Measurements from ENCODE around the gene PLCB3. TPM values are rescaled to one million over a fixed set of nuclear protein-coding genes. Genes with fewer than 3 reads are reported as not detected.

PLCB3 gene
- total and polyA plus RNA-seq, 2 donors (not counting 1 experiment from before 2014, with no cell fraction given) = 17.2 to 37.2 TPM

GRCh38 chr11:64317325-64317960 is 66.1 kb downstream of the PLCB3 start, which contains the start of gene TRMT112:
TRMT112 (minus strand) TSS chr11:64317559; CDS start chr11:64317526, 33 bp downstream.
- Histone ChIP-seq H3K27me3 (ENCODE audit: control insufficient read depth, insufficient read depth, low read length) (no peaks in the 10 kb centered on the region), H3K4me3 (replicated peaks in 1 of 4; ENCODE audit: control extremely low read depth in 1 of 4, insufficient read depth in 1 of 4, low read depth in 3 of 4, low read length in 4 of 4) (peak within 1 kb of the TSS; percentile 73 to 97 (median 76)), H3K27ac (ENCODE audit: insufficient read depth, low read length) (peak within 1 kb of the TSS; percentile 97), H3K4me1 (ENCODE audit: control insufficient read depth, extremely low read depth, insufficient read depth, low read length) (no peaks in the 10 kb centered on the region), H3K4me2 (ENCODE audit: extremely low read depth, insufficient read depth, low read length) (peak within 1 kb of the TSS; percentile 93), H2AFZ (ENCODE audit: low read length) (peak within 1 kb of the TSS; percentile 51), H3K9me3 (ENCODE audit: control insufficient read depth, insufficient read depth, low read depth, low read length) (no peaks in the 10 kb centered on the region), H3K36me3 (ENCODE audit: control insufficient read depth, insufficient read depth, low read length) (peaks cover 14% of the 10 kb centered on the region), H4K20me1 (ENCODE audit: control insufficient read depth, extremely low read depth, insufficient read depth, low read length) (no peaks in the 10 kb centered on the region), H3K9ac (ENCODE audit: insufficient read depth, low read length) (peak within 1 kb of the TSS; percentile 92), H3K79me2 (ENCODE audit: control insufficient read depth, insufficient read depth, low read length) (peaks cover 13% of the 10 kb centered on the region)
- DNase-seq (ENCODE audit: low read depth in 2 of 2) = peak; percentile 97 to 99
- TF ChIP-seq EZH2 (IDR thresholded peaks at IDR 0.05; ENCODE audit: low read length, missing control alignments) = no peak
- TF ChIP-seq, protein P1, sequence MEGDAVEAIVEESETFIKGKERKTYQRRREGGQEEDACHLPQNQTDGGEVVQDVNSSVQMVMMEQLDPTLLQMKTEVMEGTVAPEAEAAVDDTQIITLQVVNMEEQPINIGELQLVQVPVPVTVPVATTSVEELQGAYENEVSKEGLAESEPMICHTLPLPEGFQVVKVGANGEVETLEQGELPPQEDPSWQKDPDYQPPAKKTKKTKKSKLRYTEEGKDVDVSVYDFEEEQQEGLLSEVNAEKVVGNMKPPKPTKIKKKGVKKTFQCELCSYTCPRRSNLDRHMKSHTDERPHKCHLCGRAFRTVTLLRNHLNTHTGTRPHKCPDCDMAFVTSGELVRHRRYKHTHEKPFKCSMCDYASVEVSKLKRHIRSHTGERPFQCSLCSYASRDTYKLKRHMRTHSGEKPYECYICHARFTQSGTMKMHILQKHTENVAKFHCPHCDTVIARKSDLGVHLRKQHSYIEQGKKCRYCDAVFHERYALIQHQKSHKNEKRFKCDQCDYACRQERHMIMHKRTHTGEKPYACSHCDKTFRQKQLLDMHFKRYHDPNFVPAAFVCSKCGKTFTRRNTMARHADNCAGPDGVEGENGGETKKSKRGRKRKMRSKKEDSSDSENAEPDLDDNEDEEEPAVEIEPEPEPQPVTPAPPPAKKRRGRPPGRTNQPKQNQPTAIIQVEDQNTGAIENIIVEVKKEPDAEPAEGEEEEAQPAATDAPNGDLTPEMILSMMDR (conservative IDR thresholded peaks at IDR 0.05 in 1 of 2, IDR thresholded peaks at IDR 0.05 in 1 of 2; ENCODE audit: low read depth in 1 of 2, low read length in 2 of 2) = no peak

DNA sequence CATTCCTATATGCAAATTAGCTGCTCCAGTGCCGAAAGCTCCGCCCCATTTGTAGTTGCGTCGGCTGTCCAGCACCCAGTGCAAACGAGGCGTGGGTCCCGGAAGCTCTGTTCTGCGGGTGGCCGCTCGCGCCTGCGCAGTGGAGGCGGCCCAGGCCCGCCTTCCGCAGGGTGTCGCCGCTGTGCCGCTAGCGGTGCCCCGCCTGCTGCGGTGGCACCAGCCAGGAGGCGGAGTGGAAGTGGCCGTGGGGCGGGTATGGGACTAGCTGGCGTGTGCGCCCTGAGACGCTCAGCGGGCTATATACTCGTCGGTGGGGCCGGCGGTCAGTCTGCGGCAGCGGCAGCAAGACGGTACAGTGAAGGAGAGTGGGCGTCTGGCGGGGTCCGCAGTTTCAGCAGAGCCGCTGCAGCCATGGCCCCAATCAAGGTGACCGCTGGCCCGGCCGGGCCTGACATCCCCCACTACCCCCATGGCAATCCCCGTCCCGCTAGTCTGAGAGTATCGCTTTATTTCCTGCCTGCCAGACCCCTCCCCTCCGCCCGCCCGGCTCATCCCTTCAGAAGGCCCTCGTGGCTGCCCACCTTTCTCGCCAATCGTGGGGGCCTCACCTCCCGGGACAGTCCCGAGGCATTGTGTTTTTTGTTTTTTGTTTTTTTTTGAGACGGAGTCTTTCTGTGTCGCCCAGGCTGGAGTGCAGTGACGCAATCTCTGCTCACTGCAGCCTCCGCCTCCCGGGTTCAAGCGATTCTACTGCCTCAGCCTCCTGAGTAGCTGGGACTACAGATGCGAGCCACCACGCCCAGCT is 66.8 kb downstream of the PLCB3 start, which contains the start of gene PRDX5:
TSS of gene PRDX5 (plus strand) at position 161 of the 805 bp plus-strand sequence. CDS start at position 256, 95 bp downstream.
- Histone ChIP-seq H3K4me3 (replicated peaks in 1 of 4; ENCODE audit: control extremely low read depth in 1 of 4, insufficient read depth in 1 of 4, low read depth in 3 of 4, low read length in 4 of 4) (peak within 1 kb of the TSS; percentile 73 to 97 (median 76)), H3K9ac (ENCODE audit: insufficient read depth, low read length) (peak within 1 kb of the TSS; percentile 92), H4K20me1 (ENCODE audit: control insufficient read depth, extremely low read depth, insufficient read depth, low read length) (no peaks in the 10 kb centered on the region), H3K9me3 (ENCODE audit: control insufficient read depth, insufficient read depth, low read depth, low read length) (no peaks in the 10 kb centered on the region), H3K79me2 (ENCODE audit: control insufficient read depth, insufficient read depth, low read length) (peaks cover 13% of the 10 kb centered on the region), H3K27me3 (ENCODE audit: control insufficient read depth, insufficient read depth, low read length) (no peaks in the 10 kb centered on the region), H3K36me3 (ENCODE audit: control insufficient read depth, insufficient read depth, low read length) (peaks cover 14% of the 10 kb centered on the region), H3K4me1 (ENCODE audit: control insufficient read depth, extremely low read depth, insufficient read depth, low read length) (no peaks in the 10 kb centered on the region), H3K4me2 (ENCODE audit: extremely low read depth, insufficient read depth, low read length) (peak within 1 kb of the TSS; percentile 93), H2AFZ (ENCODE audit: low read length) (peak within 1 kb of the TSS; percentile 51), H3K27ac (ENCODE audit: insufficient read depth, low read length) (peak within 1 kb of the TSS; percentile 97)
- peak; percentile 92 to 96 for DNase-seq (ENCODE audit: low read depth in 2 of 2)
- TF ChIP-seq, protein P1 (conservative IDR thresholded peaks at IDR 0.05 in 1 of 2, IDR thresholded peaks at IDR 0.05 in 1 of 2; ENCODE audit: low read depth in 1 of 2, low read length in 2 of 2) = no peak
- no peak for TF ChIP-seq EZH2 (IDR thresholded peaks at IDR 0.05; ENCODE audit: low read length, missing control alignments)

Other genes with a start within 250 kb of the PLCB3 start
- 0.17 and 0.26 TPM in 2 replicates for gene FLRT1, start 215.6 kb upstream of the PLCB3 start, total RNA-seq
- 0.01 and 0.02 TPM in 2 replicates for gene FLRT1, start 215.6 kb upstream of the PLCB3 start, polyA plus RNA-seq
- 24.8 and 28.2 TPM in 2 replicates for gene MACROD1, start 85.4 kb upstream of the PLCB3 start, total RNA-seq
- gene MACROD1, start 85.4 kb upstream of the PLCB3 start, polyA plus RNA-seq = 6.0 and 8.8 TPM in 2 replicates
- gene STIP1, start 65.4 kb upstream of the PLCB3 start, total RNA-seq = 96.3 and 98.8 TPM in 2 replicates
- 147 and 198 TPM in 2 replicates for gene STIP1, start 65.4 kb upstream of the PLCB3 start, polyA plus RNA-seq
- gene FERMT3, start 44.8 kb upstream of the PLCB3 start, total RNA-seq = 1.0 and 3.6 TPM in 2 replicates
- 1.2 and 1.9 TPM in 2 replicates for gene FERMT3, start 44.8 kb upstream of the PLCB3 start, polyA plus RNA-seq
- gene TRPT1, start 25.3 kb upstream of the PLCB3 start, total RNA-seq = 32.9 and 41.5 TPM in 2 replicates
- gene TRPT1, start 25.3 kb upstream of the PLCB3 start, polyA plus RNA-seq = 20.5 and 25.7 TPM in 2 replicates
- 47.8 and 71.5 TPM in 2 replicates for gene NUDT22, start 25.3 kb upstream of the PLCB3 start, total RNA-seq
- gene NUDT22, start 25.3 kb upstream of the PLCB3 start, polyA plus RNA-seq = 17.7 and 18.5 TPM in 2 replicates
- 12.6 TPM in 2 replicates for gene DNAJC4, start 21.0 kb upstream of the PLCB3 start, total RNA-seq
- 11.2 and 12.6 TPM in 2 replicates for gene DNAJC4, start 21.0 kb upstream of the PLCB3 start, polyA plus RNA-seq
- 24.4 and 27.9 TPM in 2 replicates for gene VEGFB, start 16.9 kb upstream of the PLCB3 start, total RNA-seq
- gene VEGFB, start 16.9 kb upstream of the PLCB3 start, polyA plus RNA-seq = 21.2 and 25.3 TPM in 2 replicates
- 60.9 and 62.9 TPM in 2 replicates for gene FKBP2, start 10.4 kb upstream of the PLCB3 start, total RNA-seq
- gene FKBP2, start 10.4 kb upstream of the PLCB3 start, polyA plus RNA-seq = 34.7 and 41.4 TPM in 2 replicates
- gene PPP1R14B, start 4.6 kb upstream of the PLCB3 start, total RNA-seq = 121 and 122 TPM in 2 replicates
- gene PPP1R14B, start 4.6 kb upstream of the PLCB3 start, polyA plus RNA-seq = 107 and 199 TPM in 2 replicates
- gene BAD, start 33.1 kb downstream of the PLCB3 start, total RNA-seq = 68.6 and 79.9 TPM in 2 replicates
- 31.6 and 35.7 TPM in 2 replicates for gene BAD, start 33.1 kb downstream of the PLCB3 start, polyA plus RNA-seq
- 8.2 and 10.9 TPM in 2 replicates for gene GPR137, start 34.3 kb downstream of the PLCB3 start, total RNA-seq
- gene GPR137, start 34.3 kb downstream of the PLCB3 start, polyA plus RNA-seq = 10.7 and 11.6 TPM in 2 replicates
- gene KCNK4, start 39.8 kb downstream of the PLCB3 start, total RNA-seq = under 0.01 TPM in 1 of 2 replicates, not detected in the other
- gene KCNK4, start 39.8 kb downstream of the PLCB3 start, polyA plus RNA-seq = not detected in 2 replicates
- gene CATSPERZ, start 48.8 kb downstream of the PLCB3 start, total RNA-seq = 0.33 and 1.0 TPM in 2 replicates
- 0.09 TPM in 1 of 2 replicates, not detected in the other for gene CATSPERZ, start 48.8 kb downstream of the PLCB3 start, polyA plus RNA-seq
- 32.4 and 32.5 TPM in 2 replicates for gene ESRRA, start 54.0 kb downstream of the PLCB3 start, total RNA-seq
- gene ESRRA, start 54.0 kb downstream of the PLCB3 start, polyA plus RNA-seq = 6.7 and 8.1 TPM in 2 replicates
- gene TRMT112, start 66.0 kb downstream of the PLCB3 start, total RNA-seq = 248 and 255 TPM in 2 replicates
- 161 and 222 TPM in 2 replicates for gene TRMT112, start 66.0 kb downstream of the PLCB3 start, polyA plus RNA-seq
- gene PRDX5, start 66.6 kb downstream of the PLCB3 start, total RNA-seq = 301 and 319 TPM in 2 replicates
- 311 and 431 TPM in 2 replicates for gene PRDX5, start 66.6 kb downstream of the PLCB3 start, polyA plus RNA-seq
- 2.1 and 3.1 TPM in 2 replicates for gene CCDC88B, start 88.7 kb downstream of the PLCB3 start, total RNA-seq
- gene CCDC88B, start 88.7 kb downstream of the PLCB3 start, polyA plus RNA-seq = 0.56 and 0.88 TPM in 2 replicates
- 27.6 and 29.3 TPM in 2 replicates for gene RPS6KA4, start 107.6 kb downstream of the PLCB3 start, total RNA-seq
- 15.9 and 20.5 TPM in 2 replicates for gene RPS6KA4, start 107.6 kb downstream of the PLCB3 start, polyA plus RNA-seq

All from fibroblast of lung (primary cell).